Measurements from ENCODE around the gene PML.

The PML gene

GRCh38 chr15:73994413-73994883, at the start of gene PML:
Gene PML, plus strand, starts transcription at chr15:73994716. Its CDS starts 97 bp downstream, at chr15:73994813.
- peak; percentile 81 for DNase-seq (ENCODE audit: low read depth)
- peak within 1 kb of the TSS; percentile 91 for H3K4me3 ChIP-seq (ENCODE audit: low read depth, low read length)

- no peak for DNase-seq (ENCODE audit: low read depth)
- no peak overlapping the region for H3K4me3 ChIP-seq (ENCODE audit: low read depth, low read length)
These were observed 49.4 kb upstream of the PML start for GRCh38 chr15:73945130-73945508.

- H3K4me3 ChIP-seq (ENCODE audit: low read depth, low read length) = no peak overlapping the region
- no peak for DNase-seq (ENCODE audit: low read depth)
These were observed 48.3 kb upstream of the PML start for GRCh38 chr15:73946046-73946721.

GRCh38 chr15:73946795-73947370, 47.6 kb upstream of the PML start:
- no peak overlapping the region for H3K4me3 ChIP-seq (ENCODE audit: low read depth, low read length)
- no peak for DNase-seq (ENCODE audit: low read depth)

- no peak for DNase-seq (ENCODE audit: low read depth)
- no peak overlapping the region for H3K4me3 ChIP-seq (ENCODE audit: low read depth, low read length)
These were observed 46.9 kb upstream of the PML start for GRCh38 chr15:73947651-73948050.

- no peak overlapping the region for H3K4me3 ChIP-seq (ENCODE audit: low read depth, low read length)
- DNase-seq (ENCODE audit: low read depth) = no peak
These were observed 46.1 kb upstream of the PML start for GRCh38 chr15:73948396-73948795.

- DNase-seq (ENCODE audit: low read depth) = no peak
- no peak overlapping the region for H3K4me3 ChIP-seq (ENCODE audit: low read depth, low read length)
These were observed 45.5 kb upstream of the PML start for GRCh38 chr15:73948982-73949381.

GRCh38 chr15:73949496-73949895, 45.0 kb upstream of the PML start:
- DNase-seq (ENCODE audit: low read depth) = no peak
- H3K4me3 ChIP-seq (ENCODE audit: low read depth, low read length) = no peak overlapping the region

GRCh38 chr15:73950479-73950830, 44.1 kb upstream of the PML start:
- no peak overlapping the region for H3K4me3 ChIP-seq (ENCODE audit: low read depth, low read length)

GRCh38 chr15:73950831-73951561, 43.5 kb upstream of the PML start:
- no peak overlapping the region for H3K4me3 ChIP-seq (ENCODE audit: low read depth, low read length)
- DNase-seq (ENCODE audit: low read depth) = peak; percentile 98

More at GRCh38 chr15:73950479-73950830, 44.1 kb upstream of the PML start:
- no peak for DNase-seq (ENCODE audit: low read depth)

GRCh38 chr15:73951601-73952000, 42.9 kb upstream of the PML start:
- no peak for DNase-seq (ENCODE audit: low read depth)
- H3K4me3 ChIP-seq (ENCODE audit: low read depth, low read length) = no peak overlapping the region

- H3K4me3 ChIP-seq (ENCODE audit: low read depth, low read length) = no peak overlapping the region
- DNase-seq (ENCODE audit: low read depth) = no peak
These were observed 42.2 kb upstream of the PML start for GRCh38 chr15:73952171-73952912.

- DNase-seq (ENCODE audit: low read depth) = no peak
- no peak overlapping the region for H3K4me3 ChIP-seq (ENCODE audit: low read depth, low read length)
These were observed 41.4 kb upstream of the PML start for GRCh38 chr15:73952913-73953750.

GRCh38 chr15:73954188-73955145, 40.0 kb upstream of the PML start:
- H3K4me3 ChIP-seq (ENCODE audit: low read depth, low read length) = no peak overlapping the region
- no peak for DNase-seq (ENCODE audit: low read depth)

- no peak overlapping the region for H3K4me3 ChIP-seq (ENCODE audit: low read depth, low read length)
- no peak for DNase-seq (ENCODE audit: low read depth)
These were observed 39.2 kb upstream of the PML start for GRCh38 chr15:73955326-73955725.

GRCh38 chr15:73955861-73956742, 38.4 kb upstream of the PML start:
- no peak overlapping the region for H3K4me3 ChIP-seq (ENCODE audit: low read depth, low read length)
- no peak for DNase-seq (ENCODE audit: low read depth)

GRCh38 chr15:73956743-73957135, 37.8 kb upstream of the PML start:
- no peak overlapping the region for H3K4me3 ChIP-seq (ENCODE audit: low read depth, low read length)
- DNase-seq (ENCODE audit: low read depth) = peak; percentile 78
